Measurements from ENCODE around the gene COL5A1. TPM values are rescaled to one million over a fixed set of nuclear protein-coding genes. Genes with fewer than 3 reads are reported as not detected.

COL5A1 gene
- total RNA-seq, 1 donor from 2014 or later: 13.9 TPM

- TF ChIP-seq CTCF (IDR thresholded peaks at IDR 0.05; ENCODE audit: borderline replicate concordance): no peak
- intact Hi-C loops (cut with micrococcal nuclease): no loop called here
- peaks cover 22% of the 10 kb centered on the region for H3K4me1 ChIP-seq
- H3K9me3 ChIP-seq (replicated peaks): peaks cover 12% of the 10 kb centered on the region
- no peaks in the 10 kb centered on the region for H3K36me3 ChIP-seq
- no peak for DNase-seq
- peaks cover 7% of the 10 kb centered on the region for H3K27me3 ChIP-seq (ENCODE audit: low read depth)
- no peak overlapping the region for H3K27ac ChIP-seq (replicated peaks)
- H3K4me3 ChIP-seq: no peak overlapping the region
These were observed 248.5 kb downstream of the COL5A1 start for GRCh38 chr9:134890155-134890495.

- no peak for DNase-seq
- Histone ChIP-seq H3K4me1 (peaks cover 31% of the 10 kb centered on the region), H3K27ac (replicated peaks) (no peak overlapping the region), H3K27me3 (ENCODE audit: low read depth) (peaks cover 7% of the 10 kb centered on the region), H3K36me3 (no peaks in the 10 kb centered on the region), H3K9me3 (replicated peaks) (peaks cover 12% of the 10 kb centered on the region), H3K4me3 (no peak overlapping the region)
- no peak for TF ChIP-seq CTCF (IDR thresholded peaks at IDR 0.05; ENCODE audit: borderline replicate concordance)
- intact Hi-C loops (cut with micrococcal nuclease): no loop called here
These were observed 249.4 kb downstream of the COL5A1 start for GRCh38 chr9:134891053-134891452.

GRCh38 chr9:134891713-134892112 is 250.1 kb downstream of the COL5A1 start:
- no peak for DNase-seq
- peaks cover 7% of the 10 kb centered on the region for H3K27me3 ChIP-seq (ENCODE audit: low read depth)
- H3K27ac ChIP-seq (replicated peaks): no peak overlapping the region
- H3K4me1 ChIP-seq: peaks cover 38% of the 10 kb centered on the region
- TF ChIP-seq CTCF (IDR thresholded peaks at IDR 0.05; ENCODE audit: borderline replicate concordance): no peak
- peaks cover 12% of the 10 kb centered on the region for H3K9me3 ChIP-seq (replicated peaks)
- no peaks in the 10 kb centered on the region for H3K36me3 ChIP-seq
- no peak overlapping the region for H3K4me3 ChIP-seq
- intact Hi-C loops (cut with micrococcal nuclease): no loop called here

GRCh38 chr9:134892221-134892620 is 250.6 kb downstream of the COL5A1 start:
- intact Hi-C loops (cut with micrococcal nuclease): no loop called here
- Histone ChIP-seq H3K4me1 (peaks cover 43% of the 10 kb centered on the region), H3K4me3 (no peak overlapping the region), H3K9me3 (replicated peaks) (peaks cover 12% of the 10 kb centered on the region), H3K27ac (replicated peaks) (no peak overlapping the region), H3K36me3 (no peaks in the 10 kb centered on the region), H3K27me3 (ENCODE audit: low read depth) (peaks cover 7% of the 10 kb centered on the region)
- TF ChIP-seq CTCF (IDR thresholded peaks at IDR 0.05; ENCODE audit: borderline replicate concordance): no peak
- DNase-seq: no peak

- H3K4me1 ChIP-seq: peaks cover 50% of the 10 kb centered on the region
- peaks cover 12% of the 10 kb centered on the region for H3K9me3 ChIP-seq (replicated peaks)
- TF ChIP-seq CTCF (IDR thresholded peaks at IDR 0.05; ENCODE audit: borderline replicate concordance): no peak
- no peaks in the 10 kb centered on the region for H3K36me3 ChIP-seq
- H3K27me3 ChIP-seq (ENCODE audit: low read depth): peaks cover 7% of the 10 kb centered on the region
- no peak overlapping the region for H3K4me3 ChIP-seq
- intact Hi-C loops (cut with micrococcal nuclease): no loop called here
- no peak overlapping the region for H3K27ac ChIP-seq (replicated peaks)
- no peak for DNase-seq
These were observed 251.3 kb downstream of the COL5A1 start for GRCh38 chr9:134892820-134893420.

Small RNA genes within 50 kb of the gene (microRNA-seq; reads per million reads assigned to microRNA genes)
- gene MIR3689A (not detected), gene MIR3689B (not detected), gene MIR3689C (not detected), gene MIR3689D1 (not detected), gene MIR3689D2 (not detected), gene MIR3689E (not detected), gene MIR3689F (not detected)

Other genes starting within 250 kb of the COL5A1 start
- gene FCN2, start 239.0 kb downstream of the COL5A1 start, total RNA-seq: not detected